Stimulated activated naive CD4-positive, alpha-beta T cell (primary cell): ENCODE data around the gene SP6.

Experiments
- DNase-seq, 6 experiments: peaks; one replicate each; lab custom pipeline; 2025; lab: John Stamatoyannopoulos, UW

SP6 gene

DNA sequence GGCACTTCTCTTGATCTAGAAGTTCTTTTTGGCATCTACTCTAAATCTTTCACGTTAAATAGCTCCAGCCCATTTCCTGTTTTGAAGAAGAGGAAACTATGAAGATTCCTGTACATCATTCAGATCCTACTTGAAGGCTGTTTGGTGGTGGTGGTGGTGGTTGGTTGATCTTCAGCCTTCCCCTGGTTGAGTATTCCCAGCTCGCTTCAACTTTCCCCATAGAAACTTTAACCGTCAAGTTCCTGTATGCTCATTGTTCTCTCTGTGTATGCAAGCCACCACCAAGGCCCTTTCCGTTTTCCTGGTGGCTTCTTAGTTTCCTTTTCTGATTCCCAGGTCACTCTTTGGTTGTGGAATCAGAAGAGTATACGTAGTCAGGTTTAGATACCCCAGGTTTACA lies 16.2 kb downstream of the SP6 start:
- peak in 1 of 6 experiments; percentile 11 for DNase-seq

DNA sequence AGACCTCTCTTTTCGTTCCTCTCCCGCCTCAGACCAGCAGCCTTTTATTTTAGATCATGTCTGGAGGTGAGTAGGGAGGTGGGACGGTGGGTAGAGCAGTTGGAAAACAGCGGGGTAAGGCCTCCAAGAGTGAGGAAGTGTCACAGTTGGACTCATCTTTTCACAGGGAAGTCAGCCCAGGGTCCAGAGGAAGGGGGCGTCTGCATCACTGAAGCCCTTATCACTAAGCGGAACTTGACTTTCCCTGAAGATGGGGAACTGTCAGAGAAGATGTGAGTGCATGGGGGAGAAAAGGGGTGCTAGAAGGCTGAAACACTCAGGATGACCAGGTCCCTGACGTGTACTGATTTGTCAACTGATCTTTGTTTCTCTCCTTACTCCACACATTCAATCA lies 19.0 kb downstream of the SP6 start:
- no peak for DNase-seq

DNA sequence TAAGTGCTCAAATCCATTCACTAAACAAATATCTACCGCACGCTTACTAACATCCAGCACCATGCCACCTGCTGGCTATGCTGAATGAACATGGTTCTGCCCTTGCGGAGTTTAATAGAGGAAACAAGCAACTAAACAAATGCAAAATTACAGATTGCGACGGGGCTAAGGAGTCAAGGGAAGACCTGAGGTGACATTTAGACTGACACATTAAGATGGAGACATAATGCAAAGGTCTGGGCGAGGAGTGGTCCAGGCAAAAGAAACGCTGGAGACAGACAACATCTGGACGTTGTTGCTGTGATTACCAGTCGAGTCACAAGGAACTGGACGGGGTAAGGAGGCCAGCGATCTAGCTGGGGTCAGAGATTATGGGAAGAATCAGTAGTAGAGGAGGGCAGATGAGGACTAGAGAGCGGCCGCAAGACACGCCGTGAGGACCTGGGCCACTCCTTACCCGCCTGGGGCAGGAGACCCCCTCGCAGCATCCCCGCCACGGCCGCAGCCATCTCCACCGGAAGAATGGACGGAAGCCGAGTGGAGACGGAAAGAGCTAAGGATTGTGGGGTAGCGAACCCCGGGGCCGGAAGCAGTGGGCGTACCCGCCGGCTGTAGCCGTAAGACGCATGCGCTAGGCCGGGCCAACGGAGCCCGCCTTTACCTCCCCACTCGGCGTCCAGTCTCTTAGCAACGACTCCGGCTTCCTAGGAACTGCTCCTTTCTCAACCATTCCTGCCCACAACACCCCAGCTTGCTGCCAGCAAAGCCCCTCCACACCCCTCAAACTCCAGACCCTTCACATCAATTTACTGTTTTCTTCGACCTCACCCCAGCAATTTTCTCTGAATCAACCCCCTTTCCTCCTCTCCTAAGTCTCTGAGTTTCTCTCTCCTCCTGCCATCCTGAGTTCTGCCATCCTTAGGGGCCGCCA lies 19.7 kb downstream of the SP6 start, which contains the start of the genes LRRC46 and MRPL10:
Gene LRRC46, plus strand, starts transcription at position 668 of the 931 bp plus-strand sequence. CDS start 320 bp downstream, outside the sequence.
Gene MRPL10, minus strand, starts transcription at position 539 of the 931 bp plus-strand sequence. Its CDS starts 30 bp downstream, at position 509.
- DNase-seq, result peak; percentile 83 to 93 (median 86)

DNA sequence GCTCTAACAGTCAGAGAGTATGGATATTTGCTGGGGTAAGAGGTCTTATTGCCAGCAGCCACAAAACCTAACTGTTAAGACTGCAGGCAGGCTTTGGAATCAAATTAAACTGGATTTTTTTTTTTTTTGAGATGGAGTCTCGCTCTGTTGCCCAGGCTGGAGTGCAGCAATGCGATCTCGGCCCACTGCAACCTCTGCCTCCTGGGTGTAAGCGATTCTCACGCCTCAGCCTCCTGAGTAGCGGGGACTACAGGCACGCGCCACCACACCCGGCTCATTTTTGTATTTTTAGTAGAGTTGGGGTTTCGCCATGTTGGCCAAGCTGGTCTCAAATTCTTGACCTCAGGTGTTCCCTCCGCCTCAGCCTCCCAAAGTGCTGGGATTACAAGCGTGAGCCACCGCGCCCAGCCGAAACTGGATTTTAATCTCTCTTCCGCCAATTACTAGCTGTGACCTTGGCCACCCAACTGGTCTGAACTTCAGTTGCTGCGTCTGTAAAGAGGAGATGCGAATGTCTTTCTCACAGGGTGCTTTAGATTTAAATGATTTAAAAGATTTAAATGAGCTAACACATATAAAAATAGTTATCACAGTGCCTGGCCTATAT lies 20.5 kb downstream of the SP6 start:
- no peak for DNase-seq

DNA sequence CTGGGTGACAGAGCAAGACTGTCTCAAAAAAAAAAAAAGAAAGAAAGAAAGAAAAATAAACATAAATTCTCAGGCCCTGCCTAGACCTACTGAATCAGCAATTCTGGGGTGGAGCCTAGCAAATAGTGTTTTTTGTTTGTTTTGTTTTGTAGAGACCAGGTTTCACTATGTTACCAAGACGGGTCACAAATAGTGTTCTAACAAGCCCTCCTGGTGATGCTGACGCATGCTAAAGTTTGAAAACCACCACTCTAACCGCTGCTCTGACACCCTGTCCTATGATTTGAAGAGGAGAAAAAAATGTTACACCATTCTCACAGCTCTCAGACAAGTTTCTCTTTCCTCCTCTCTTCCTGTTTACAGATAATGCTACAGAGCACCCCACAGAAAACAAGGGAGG lies 21.1 kb downstream of the SP6 start:
- no peak for DNase-seq

DNA sequence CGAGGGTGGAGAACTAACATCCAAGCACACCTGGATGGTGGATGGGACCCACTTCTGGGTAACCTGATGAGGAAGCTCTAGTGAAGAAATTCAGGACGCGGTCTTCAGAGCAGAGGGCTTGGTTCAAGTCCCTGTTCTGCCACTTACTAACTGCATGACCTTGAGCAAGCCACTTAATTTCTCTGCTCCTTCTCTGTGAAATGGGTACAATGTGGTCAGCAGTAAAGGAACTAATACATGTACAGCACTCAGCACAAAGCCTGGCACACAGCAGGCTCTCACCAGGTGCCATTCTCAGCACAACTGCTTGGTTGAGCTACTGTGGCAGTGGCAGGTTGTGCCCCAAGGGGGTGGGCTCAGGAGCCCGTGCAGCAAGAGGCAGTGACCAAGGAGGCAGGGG lies 27.4 kb downstream of the SP6 start:
- no peak for DNase-seq

DNA sequence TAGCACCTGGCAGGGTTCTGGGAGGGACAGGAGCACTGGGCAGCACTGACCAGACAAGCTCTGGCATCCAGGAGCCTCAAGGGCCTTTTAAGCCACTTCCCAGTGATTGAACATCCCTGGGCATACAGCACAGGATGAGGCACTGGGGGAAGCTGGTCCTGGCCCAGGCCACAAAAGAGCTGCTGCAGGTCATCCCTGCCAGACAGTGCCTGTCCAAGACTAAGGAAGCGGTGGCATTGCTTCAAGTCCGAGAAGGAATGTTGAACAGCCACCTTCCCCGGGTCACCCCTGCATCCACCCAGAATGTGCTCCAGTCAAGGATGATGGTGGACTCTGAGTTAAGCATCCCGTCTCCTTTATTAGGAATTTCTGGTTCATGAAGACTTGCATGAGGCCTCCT lies 28.2 kb downstream of the SP6 start:
- no peak for DNase-seq

DNA sequence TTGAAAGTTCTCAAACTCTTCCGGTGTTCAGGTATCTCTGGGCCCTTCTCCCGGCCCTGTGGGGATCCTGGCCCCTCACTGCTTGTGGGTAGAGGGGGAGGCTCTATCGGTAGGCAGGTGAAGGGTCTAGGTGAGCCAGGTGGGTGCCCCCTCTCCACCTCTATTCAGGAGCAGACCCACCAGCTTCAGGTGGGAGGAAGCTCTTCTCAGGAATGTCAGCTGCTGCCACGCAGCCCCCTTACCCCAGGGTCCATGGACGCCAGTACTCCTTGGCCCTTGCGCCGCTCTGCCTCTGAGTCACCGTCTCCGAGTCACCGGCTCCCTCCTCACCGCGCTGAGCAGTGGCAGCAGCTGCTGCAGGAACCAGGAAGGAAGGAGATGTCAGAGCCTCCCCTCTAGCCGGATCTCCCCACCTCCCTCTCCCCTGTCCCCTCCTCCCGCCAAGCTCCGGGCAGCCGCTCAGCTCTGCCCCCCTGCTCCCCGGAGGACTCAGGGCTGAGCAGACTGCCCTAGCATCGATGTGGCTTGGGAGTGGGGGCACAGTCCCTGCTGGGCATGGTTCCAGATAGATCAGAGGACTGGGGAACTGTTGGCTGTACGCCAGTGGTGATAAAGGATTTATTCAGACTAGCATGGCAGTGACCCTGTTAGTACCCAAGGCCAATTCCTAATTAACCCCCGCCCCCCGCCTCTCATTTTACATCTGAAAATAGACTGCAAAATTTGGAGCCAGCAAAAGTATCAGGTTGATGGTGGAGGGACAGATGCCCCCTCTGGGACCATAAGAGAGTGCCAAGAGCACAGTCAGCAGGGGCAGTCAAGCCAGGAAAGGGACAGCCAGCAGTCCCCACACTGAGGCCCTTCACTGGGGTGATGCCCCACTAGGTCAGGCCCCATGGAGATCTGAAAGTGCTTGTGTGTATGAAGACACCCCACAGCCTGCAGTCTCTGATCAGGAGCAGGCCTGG lies 29.3 kb downstream of the SP6 start, which contains the start of gene OSBPL7:
Gene OSBPL7, minus strand, starts transcription at position 371 of the 968 bp plus-strand sequence. CDS start 1,516 bp downstream, outside the sequence.
- peak; percentile 35 to 66 (median 54) for DNase-seq

DNA sequence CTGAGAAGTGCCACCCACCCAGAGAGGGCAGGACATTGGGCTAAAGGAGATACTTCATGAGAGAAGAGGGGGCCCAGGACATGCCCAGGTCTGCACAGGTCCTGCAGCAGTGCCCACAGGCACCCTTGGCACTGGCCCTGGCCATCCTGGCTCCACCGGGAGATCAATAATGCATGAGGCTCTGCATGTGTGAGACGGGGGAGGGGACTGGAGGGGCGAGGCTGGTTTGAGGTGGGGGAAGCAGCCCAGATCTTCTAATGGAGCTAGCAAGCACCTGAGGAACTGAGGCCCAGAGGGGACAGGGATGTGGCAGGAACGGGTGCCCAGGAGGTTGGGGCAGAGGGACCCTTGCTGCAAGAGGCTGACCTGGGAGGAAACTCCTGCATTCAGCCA lies 29.9 kb downstream of the SP6 start:
- no peak for DNase-seq

DNA sequence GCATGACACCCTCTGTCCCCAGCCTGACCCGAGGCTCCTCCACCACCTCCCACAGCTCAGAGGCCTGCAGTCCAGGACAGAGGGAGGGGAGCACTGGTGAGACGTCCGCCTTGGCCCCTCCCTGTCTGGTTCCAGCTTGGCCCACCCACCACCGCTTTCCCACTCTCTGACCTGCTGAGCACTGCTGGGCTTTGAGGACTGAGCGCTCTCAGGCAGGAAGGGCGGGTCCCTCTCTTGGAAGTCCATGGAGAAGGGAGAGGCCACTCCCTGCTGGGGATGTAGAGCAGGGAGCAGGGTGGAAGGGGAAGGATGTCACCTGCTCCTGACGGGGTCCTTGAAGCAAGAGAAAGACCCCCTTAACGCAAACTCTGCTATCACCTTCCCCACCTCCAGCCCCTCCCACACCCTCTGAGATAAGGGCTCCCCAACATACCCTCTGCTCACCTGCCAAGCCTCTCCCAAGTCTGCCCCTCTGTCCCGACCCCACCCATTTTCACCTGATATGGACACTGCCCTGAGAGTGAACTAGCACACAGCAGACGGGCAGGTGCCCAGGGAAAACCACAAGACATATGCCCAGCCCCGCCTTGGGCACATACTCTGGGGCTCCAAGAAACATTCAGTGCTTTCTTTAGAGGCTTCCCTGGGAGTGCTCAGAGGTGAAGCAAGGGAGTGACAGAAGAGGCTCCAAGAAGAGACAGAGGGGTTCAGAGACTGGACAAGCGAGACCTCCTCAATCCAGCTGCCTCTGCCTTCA lies 30.8 kb downstream of the SP6 start:
- DNase-seq, result no peak

DNA sequence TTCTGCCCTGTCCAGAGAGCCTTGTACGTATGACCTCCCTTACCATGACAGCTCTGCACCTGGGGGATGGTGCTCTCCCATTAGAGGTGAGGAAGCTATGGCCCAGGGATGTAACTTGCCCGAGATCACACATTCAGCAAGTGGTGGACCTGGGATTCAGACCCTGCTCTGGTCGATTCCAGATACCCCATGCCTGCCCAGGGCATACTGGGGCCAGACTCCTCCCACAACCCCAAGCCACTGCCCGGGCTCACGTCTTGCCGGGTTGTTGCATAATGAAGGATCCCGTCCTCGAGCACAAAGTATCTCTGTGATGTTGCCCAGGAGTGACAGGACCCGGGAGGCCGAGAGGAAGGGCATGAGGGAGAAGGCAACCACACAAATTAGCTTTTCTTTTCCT lies 31.5 kb downstream of the SP6 start:
- DNase-seq, result no peak

DNA sequence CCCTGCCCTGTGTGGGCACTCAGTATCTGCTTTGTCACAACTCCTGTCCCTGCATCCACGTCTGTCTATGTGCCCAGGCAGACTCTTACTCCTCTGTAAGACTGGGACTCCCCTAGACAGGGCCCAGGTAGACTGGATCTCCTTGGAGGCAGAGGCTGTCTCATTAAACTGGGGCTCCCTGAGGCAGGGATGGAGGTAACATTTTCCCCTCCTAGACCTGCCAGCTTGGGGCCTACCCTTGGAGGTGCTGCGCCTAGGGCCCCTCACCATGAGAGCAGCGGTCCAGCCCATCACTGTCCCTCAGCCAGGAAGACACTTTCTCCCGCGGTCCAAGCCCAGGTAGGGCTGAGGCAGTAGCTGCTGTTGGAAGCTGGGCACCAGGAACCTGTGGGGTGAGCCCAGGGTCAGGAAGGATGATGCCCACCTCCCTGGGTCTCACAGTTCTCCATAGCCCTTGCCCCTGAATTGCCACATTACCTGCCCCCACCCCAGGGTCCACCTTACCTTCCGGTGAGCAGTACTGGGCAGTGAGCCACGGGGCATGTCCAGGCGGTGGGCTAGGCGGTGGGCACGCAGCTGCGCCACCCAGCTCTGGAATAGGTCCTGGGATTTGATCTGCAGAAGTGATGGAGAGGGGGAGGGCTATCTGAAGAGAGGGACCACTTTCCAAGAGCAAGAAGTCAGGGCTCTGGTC lies 32.8 kb downstream of the SP6 start:
- no peak for DNase-seq

DNA sequence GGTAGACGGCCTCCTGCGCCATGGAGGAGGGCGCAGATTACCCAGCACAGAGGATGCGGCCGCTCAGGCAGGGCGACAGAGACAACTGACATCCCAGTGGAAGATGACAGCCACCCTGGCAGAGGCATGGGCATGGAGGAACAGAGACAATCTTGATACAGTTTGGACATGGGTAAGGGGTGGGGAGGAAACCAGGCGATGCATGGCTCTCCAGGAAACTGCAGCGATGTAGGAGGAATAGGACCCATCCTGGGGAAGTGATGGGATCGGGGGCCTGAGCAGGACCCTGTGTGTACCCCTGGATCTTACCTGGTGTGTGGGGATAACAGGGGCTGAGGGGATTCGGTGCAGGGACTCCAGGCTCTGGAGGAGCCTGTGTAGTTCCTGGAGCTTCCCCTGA lies 34.0 kb downstream of the SP6 start:
- DNase-seq, result no peak

DNA sequence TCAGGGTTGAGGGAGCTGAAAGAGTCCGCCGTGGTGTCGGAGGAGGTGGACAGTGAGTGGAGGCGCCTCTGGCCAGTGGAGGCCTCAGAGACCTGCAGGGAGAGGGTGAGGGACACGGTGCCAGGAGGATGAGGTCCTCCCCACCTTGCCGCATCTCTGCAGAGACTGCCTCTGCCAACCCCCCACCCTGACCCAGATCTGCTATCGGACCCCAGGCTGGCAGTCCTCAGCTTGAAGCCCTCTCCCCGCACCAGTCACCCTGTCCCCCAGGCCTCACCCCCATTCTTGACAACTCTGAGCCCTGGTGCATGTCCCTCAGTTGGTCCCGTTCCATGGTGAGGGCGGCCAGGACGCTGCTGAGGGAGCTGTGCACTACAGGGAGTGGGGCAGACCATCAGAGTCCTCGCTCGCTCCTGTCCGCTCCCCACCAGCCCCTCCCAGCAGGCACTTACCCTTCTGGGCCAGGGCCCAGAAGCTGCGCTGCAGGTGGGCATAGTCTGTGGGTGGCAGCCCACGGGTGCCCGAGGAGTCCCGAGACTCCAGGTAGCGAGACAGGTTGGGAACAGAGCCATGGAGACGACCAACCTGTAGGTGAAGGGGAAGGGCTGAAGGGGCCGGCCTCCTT lies 34.7 kb downstream of the SP6 start:
- no peak for DNase-seq

DNA sequence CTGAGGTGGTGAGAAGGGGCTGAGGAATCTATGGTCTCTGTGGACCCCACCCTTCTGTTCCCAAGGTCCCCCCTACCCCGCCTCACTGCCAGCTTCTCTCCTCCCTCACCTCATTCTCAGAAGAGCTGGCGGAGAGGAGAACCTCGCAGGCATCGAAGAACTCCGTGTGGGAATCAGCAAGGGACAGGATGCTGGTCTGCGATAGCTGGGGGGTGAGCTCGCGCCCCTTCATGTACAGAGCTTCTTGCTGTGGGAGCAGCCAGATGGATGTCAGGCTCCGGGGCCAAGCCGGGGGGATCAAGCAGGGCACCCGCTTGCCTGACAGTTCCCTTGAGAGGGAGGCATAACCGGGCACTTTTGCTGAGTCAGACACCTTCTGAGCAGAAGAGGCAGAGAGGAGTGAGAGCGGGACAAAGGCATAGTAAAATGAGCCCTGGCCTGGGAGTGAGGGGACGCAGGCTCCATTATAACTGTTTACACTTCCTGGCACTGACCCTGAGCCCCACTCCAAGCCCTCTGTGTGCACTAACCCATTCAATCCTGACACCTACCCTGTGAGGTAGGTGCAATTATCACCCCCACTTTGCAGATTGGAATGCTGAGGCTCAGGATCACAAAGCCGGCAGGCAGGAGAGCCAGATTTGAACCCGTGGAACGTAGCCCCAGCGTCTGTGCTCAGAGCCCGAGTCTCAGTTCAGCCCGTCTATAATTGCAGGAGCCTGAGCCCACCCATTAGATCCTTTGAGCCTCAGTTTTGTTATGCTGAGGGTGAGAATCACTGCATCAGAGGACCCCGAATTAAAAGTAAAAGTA lies 35.7 kb downstream of the SP6 start:
- no peak for DNase-seq

DNA sequence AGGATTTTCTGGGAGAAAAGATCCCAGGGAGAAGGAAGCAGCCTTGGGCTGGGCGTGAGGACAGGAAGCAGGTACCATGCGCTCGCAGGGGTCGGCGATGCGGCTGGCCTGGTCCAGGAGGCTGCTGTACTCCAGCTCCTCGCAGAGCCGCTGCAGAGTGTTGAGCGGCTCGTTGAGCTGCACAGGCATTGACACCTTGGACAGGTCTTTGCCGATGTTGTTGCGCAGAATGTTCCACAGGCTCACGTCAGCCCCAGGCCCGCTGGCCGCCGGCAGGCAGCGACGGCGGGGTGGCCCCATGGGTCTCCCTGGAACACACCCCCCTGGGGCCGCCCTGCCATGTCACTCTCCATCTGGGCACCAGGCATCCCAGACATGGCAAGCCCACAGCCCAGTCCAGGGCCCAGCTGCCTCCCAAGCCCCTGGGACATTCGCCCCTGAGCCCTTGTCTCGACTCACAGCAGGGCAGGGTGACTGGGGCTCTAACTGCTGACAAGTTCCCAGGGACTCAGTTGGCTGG lies 37.4 kb downstream of the SP6 start:
- DNase-seq, result no peak

DNA sequence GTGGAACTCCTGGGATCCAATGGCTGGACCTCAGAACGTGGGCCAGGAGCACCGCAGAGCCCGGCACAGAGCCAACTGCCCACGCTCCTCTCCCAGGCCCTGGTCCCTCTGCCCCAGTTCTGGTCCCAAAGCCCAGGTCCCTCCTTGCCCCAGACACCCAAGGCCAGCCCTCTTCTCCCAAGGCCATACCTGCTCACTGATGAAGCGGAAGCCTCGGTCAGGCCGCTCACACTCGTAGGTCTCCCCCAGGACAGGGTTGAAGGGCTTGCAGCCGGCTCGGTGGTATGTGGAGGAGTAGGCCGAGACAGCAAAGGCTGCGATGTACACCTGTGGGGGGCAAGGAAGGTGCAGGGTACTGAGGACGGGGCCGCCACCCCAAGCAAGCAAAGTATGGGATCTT lies 37.9 kb downstream of the SP6 start:
- DNase-seq, result no peak

DNA sequence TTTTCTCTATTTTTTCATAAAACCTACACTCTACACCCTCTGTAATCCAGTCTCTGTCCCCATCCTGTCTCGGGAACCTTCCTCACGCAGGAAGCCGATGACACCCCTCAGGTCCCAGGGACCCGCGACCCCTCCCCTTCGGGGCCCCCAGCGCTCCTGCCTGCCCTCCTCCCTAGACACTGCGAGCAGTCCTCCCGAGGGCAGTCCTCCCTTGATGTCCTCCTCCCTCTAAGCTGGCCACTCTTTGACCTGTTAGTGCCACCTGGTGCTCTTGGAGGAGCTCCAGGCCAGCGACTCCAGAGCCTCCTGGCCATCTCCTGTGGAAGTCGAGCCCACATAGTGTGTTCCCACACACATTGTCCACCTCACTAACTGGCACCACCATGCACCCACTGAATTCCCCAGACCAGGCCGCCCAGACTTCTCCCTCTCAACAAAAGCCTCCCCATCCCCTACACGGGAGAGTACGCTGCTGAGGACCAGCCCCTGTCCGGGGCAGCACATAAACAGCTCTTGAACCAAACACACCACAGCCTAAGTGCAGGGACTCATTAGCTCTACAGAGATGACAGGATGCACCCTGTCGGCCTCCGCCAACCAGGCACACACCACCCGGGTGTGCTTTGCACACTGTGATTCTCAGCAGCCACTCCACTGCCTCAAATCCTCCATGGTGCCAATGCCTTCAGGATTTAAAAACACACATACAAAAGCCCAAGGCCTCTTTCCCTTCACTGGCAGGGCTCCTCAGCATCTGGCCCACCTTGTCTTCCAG lies 38.6 kb downstream of the SP6 start:
- DNase-seq, result no peak
